HepG2 (cell line): Measurements from ENCODE around the gene ZNF782. TPM values are rescaled to one million over a fixed set of nuclear protein-coding genes. Genes with fewer than 3 reads are reported as not detected.

Experiments
- ATAC-seq: fragments of 200-7000 bp; cut with Tn5 transposase; 3 replicates; pipeline ENCODE4 v1.9.1; 2020; ENCODE audit warnings: mild to moderate bottlenecking, moderate library complexity
- BruUV-seq: library from RNA; stranded (reverse); fragments of 400-500 nt; replicated peaks from 2 replicates; lab custom pipeline; 2021; lab: Mats Ljungman, UMichigan
- CTCF ChIA-PET: fragments of 300-600 bp; formaldehyde crosslinking; extraction: SDS; loops from one replicate; lab custom pipeline; 2021; ENCODE audit warnings: low total read pairs, inconsistent platforms, low intra/inter-chr PET ratio; lab: Yijun Ruan, JAX
- POLR2A ChIA-PET: fragments of 350-600 bp; sonication (Branson Sonifier 250); formaldehyde crosslinking; loops from one replicate; lab custom pipeline; 2020; ENCODE audit warnings: antibody characterized with exemption, inconsistent platforms; lab: Yijun Ruan, JAX
- DNase-seq: peaks from one replicate; pipeline ENCODE4 v3.0.0-alpha.2; 2015; ENCODE audit warnings: low spot score
- FAIRE-seq: peaks from 3 replicates; lab custom pipeline; 2011; peaks lifted over from hg19 to GRCh38; lab: Jason Lieb, UNC
- H2AFZ ChIP-seq: one replicate; pipeline ENCODE4 v1.6.1; 2011; ENCODE audit warnings: low read length, inconsistent platforms
- H3K27ac ChIP-seq: fragments of 300-600 bp; 3 replicates; pipeline ENCODE4 v1.8.0; 2011; ENCODE audit warnings: mixed run types, mild to moderate bottlenecking, mixed read lengths, low read length, inconsistent platforms; ENCODE audit not compliant: insufficient read depth; ENCODE audit errors: extremely low read length
- H3K27me3 ChIP-seq, 2 experiments: fragments of 200-600 bp in 1 of 2; 2 replicates in 1 of 2; 3 replicates in 1 of 2; pipeline versions ENCODE4 v1.6.0 to v1.8.0; 2011; ENCODE audit warnings: low read length in 2 of 2, mild to moderate bottlenecking in 2 of 2, moderate library complexity in 2 of 2, inconsistent platforms in 1 of 2; ENCODE audit not compliant: insufficient read depth in 2 of 2, control insufficient read depth in 1 of 2
- H3K36me3 ChIP-seq, 2 experiments: fragments of 200-600 bp in 1 of 2; replicated peaks in 1 of 2; 2 replicates in 1 of 2; 3 replicates in 1 of 2; pipeline versions ENCODE4 v1.5.1 to v1.8.0; 2011; ENCODE audit warnings: low read length in 2 of 2, inconsistent platforms in 1 of 2; ENCODE audit not compliant: insufficient read depth in 2 of 2, control insufficient read depth in 1 of 2
- H3K4me1 ChIP-seq: 2 replicates; pipeline ENCODE4 v1.5.1; 2012; ENCODE audit warnings: low read length, inconsistent platforms; ENCODE audit not compliant: insufficient read depth
- H3K4me2 ChIP-seq: 2 replicates; pipeline ENCODE4 v1.6.0; 2011; ENCODE audit warnings: low read depth, low read length, inconsistent platforms
- H3K4me3 ChIP-seq, 3 experiments: fragments of 200-600 bp in 1 of 3; sonication (generic), shearing (Covaris generic) in 1 of 3; replicated peaks in 1 of 3; 2 replicates each; pipeline ENCODE4 v1.5.1; 2011 to 2016; ENCODE audit warnings: low read length in 3 of 3, inconsistent platforms in 2 of 3, low read depth in 2 of 3, mild to moderate bottlenecking in 2 of 3, control low read depth in 1 of 3, mixed read lengths in 1 of 3; ENCODE audit not compliant: insufficient read depth in 1 of 3
- H3K79me2 ChIP-seq: one replicate; pipeline ENCODE4 v1.6.1; 2011; ENCODE audit warnings: low read length, inconsistent platforms; ENCODE audit not compliant: insufficient read depth
- H3K9ac ChIP-seq: 2 replicates; pipeline ENCODE4 v1.6.0; 2011; ENCODE audit warnings: mild to moderate bottlenecking, low read depth, low read length, inconsistent platforms; ENCODE audit not compliant: insufficient read depth
- H3K9me3 ChIP-seq: 2 replicates; pipeline ENCODE4 v1.5.1; 2012; ENCODE audit warnings: mild to moderate bottlenecking, low read length
- H4K20me1 ChIP-seq: 2 replicates; pipeline ENCODE4 v1.6.0; 2011; ENCODE audit warnings: inconsistent platforms, mild to moderate bottlenecking, low read length, moderate library complexity; ENCODE audit not compliant: insufficient read depth
- HNF4G ChIP-seq, 2 experiments: sonication (generic) in 1 of 2; formaldehyde crosslinking in 1 of 2; IDR thresholded peaks; 2 replicates each; pipeline versions ENCODE4 v1.4.0 to v1.6.1; 2011 to 2020; ENCODE audit warnings: borderline replicate concordance in 2 of 2, low read depth in 2 of 2, mild to moderate bottlenecking in 2 of 2, low read length in 1 of 2, missing genetic modification reagents in 1 of 2, moderate library complexity in 1 of 2
- PHF20 ChIP-seq: sonication (generic); formaldehyde crosslinking; IDR thresholded peaks from 2 replicates; pipeline ENCODE4 v1.5.0; 2020; ENCODE audit warnings: mild to moderate bottlenecking, missing genetic modification reagents
- WGBS: methylation state at CpG from one replicate; pipeline ENCODE4 v1.1.6; 2017; ENCODE audit warnings: low lambda C conversion rate; 5-methylcytosine and 5-hydroxymethylcytosine counted together
- in situ Hi-C: cut with HindIII; loops from 2 replicates; pipeline ENCODE4 v1.10.0; 2017; ENCODE audit warnings: low pct_unique_long_range_greater_than_20kb; ENCODE audit not compliant: extremely low pct_ligation_motif_present
- intact Hi-C: fragments of 100-400 bp; cut with micrococcal nuclease; formaldehyde crosslinking; loops from one replicate; pipeline ENCODE4 v1.10.0; 2022; ENCODE audit not compliant: unreplicated experiment
- polyA plus RNA-seq, 8 experiments: library from polyadenylated mRNA; depleted of rRNA in 3 of 8; stranded (reverse) in 7 of 8; unstranded in 1 of 8; fragments of >200 nt; fragmentation: Illumina TruSeq in 4 of 8; extraction: Trizol in 4 of 8; gene quantifications; 2 replicates each; pipeline versions ENCODE4 v1.2.1 to v1.2.3, GENCODE V29; 2011 to 2016; ENCODE audit warnings: low read depth in 4 of 8, missing spikeins in 1 of 8, mixed read lengths in 1 of 8; ENCODE audit not compliant: insufficient read depth in 1 of 8
- total RNA-seq, 5 experiments: library from RNA; depleted of rRNA; stranded (reverse); fragments of >200 nt; fragmentation: Illumina TruSeq; extraction: Trizol; gene quantifications; 2 replicates each; pipeline ENCODE4 v1.2.3, GENCODE V29; 2016; ENCODE audit warnings: low read depth in 1 of 5
- TF ChIP-seq, protein P1 (sequence below): sonication (generic); formaldehyde crosslinking; IDR thresholded peaks from 2 replicates; pipeline ENCODE4 v1.5.0; 2020; ENCODE audit warnings: mild to moderate bottlenecking, missing genetic modification reagents
- TF ChIP-seq, protein P2 (sequence below): sonication (generic); formaldehyde crosslinking; IDR thresholded peaks from 2 replicates; pipeline ENCODE4 v1.5.0; 2020; ENCODE audit warnings: missing genetic modification reagents

The ZNF782 gene
- total and polyA plus RNA-seq, 2 of the 13 experiments (the other 11 are each of a cell fraction or from before 2014, with no cell fraction given), result 1.4 to 4.9 TPM

DNA sequence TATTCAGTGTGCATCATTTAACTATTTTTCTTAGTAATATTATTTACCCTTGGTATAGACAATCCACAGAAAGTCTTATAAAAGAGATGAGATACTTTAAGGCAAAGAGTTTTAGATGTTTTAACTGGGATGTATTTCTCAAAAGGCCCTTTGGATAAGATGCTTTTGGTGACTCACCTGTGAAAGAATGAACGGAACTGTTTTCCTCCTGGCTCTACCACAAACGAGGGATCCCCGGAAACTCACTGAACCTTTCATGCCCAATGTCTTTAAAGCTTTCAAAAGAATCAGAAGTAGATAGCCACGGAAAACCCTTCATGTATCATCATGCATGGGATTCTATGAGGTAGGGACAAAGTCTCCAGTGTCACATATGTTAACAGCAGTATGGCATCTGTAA lies 1.6 kb downstream of the ZNF782 start:
- H2AFZ ChIP-seq, result no peak overlapping the region
- intact Hi-C loops (loop anchor here (10.0 kb wide), 1 partner anchor 382 kb away; no protein-coding TSS in a partner anchor), in situ Hi-C loops (loop anchor here (10.0 to 25.0 kb wide), 2 partner anchors 542 to 760 kb away; no protein-coding TSS in a partner anchor)
- ChIA-PET POLR2A (no interaction called here), CTCF (no interaction called here)
- ATAC-seq, result no peak
- peak overlapping the region; percentile 87 for H3K4me2 ChIP-seq
- peaks cover 51% of the 10 kb centered on the region for H3K79me2 ChIP-seq
- DNase-seq, result no peak
- H3K9me3 ChIP-seq, result peaks cover 8% of the 10 kb centered on the region
- peaks cover 57% of the 10 kb centered on the region for H3K4me1 ChIP-seq
- peak overlapping the region; percentile 78 to 84 (median 83); a peak in 5 of 6 replicates for H3K4me3 ChIP-seq
- no peaks in the 10 kb centered on the region for H3K27me3 ChIP-seq
- TF ChIP-seq, protein P1, sequence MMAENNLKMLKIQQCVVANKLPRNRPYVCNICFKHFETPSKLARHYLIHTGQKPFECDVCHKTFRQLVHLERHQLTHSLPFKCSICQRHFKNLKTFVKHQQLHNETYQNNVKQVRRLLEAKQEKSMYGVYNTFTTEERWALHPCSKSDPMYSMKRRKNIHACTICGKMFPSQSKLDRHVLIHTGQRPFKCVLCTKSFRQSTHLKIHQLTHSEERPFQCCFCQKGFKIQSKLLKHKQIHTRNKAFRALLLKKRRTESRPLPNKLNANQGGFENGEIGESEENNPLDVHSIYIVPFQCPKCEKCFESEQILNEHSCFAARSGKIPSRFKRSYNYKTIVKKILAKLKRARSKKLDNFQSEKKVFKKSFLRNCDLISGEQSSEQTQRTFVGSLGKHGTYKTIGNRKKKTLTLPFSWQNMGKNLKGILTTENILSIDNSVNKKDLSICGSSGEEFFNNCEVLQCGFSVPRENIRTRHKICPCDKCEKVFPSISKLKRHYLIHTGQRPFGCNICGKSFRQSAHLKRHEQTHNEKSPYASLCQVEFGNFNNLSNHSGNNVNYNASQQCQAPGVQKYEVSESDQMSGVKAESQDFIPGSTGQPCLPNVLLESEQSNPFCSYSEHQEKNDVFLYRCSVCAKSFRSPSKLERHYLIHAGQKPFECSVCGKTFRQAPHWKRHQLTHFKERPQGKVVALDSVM (CRISPR knock-in tag), result peak; percentile 10; the same call in 1 of the 2 replicates
- TF ChIP-seq HNF4G (IDR thresholded peaks at IDR 0.05; ENCODE audit: borderline replicate concordance, low read depth, low read length), result no peak
- TF ChIP-seq HNF4G (CRISPR knock-in tag; IDR thresholded peaks at IDR 0.05; ENCODE audit: borderline replicate concordance, low read depth), result no peak
- no peak overlapping the region for H3K27ac ChIP-seq
- peaks cover 2 to 4% of the 10 kb centered on the region in 2 experiments; a peak in 2 of 5 replicates for H3K36me3 ChIP-seq
- H4K20me1 ChIP-seq, result 0 out of 2 replicates have a peak, but pooled peaks cover 6% of the 10 kb centered on the region
- 54% methylated on average over 4 of the region's 4 CpGs for WGBS
- H3K9ac ChIP-seq, result peak overlapping the region; percentile 82; the same call in 1 of the 2 replicates
- FAIRE-seq, result no peak
- BruUV-seq, result no TSS peak

DNA sequence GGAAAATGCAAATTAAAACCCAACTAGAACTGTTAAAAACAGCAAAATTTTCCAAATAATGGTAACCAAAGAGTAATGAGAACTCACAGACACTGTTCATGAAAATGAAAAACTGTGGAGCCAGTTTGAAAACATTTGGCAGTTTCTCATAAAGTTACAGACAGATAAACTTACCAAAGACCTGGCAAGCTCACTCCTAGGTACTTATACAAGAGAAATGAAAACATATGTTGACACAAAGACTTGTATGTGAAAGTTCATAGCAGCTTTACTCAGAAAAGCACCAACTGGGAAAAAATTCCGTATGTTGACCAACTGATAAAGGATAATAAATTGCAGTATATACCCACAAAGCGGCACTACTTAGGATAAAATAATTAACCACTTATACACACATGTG lies 10.3 kb downstream of the ZNF782 start:
- 97% methylated on average over 2 of the region's 2 CpGs for WGBS
- no peak for DNase-seq
- Histone ChIP-seq H3K4me3 (no peak overlapping the region), H3K9ac (no peak overlapping the region), H3K4me1 (no peaks in the 10 kb centered on the region), H3K27me3 (no peaks in the 10 kb centered on the region), H3K27ac (no peak overlapping the region), H4K20me1 (no peaks in the 10 kb centered on the region), H2AFZ (no peak overlapping the region), H3K4me2 (no peak overlapping the region), H3K79me2 (peaks cover 25% of the 10 kb centered on the region), H3K36me3 (peaks cover 6 to 10% of the 10 kb centered on the region in 2 experiments; a peak in 4 of 5 replicates), H3K9me3 (peaks cover 39% of the 10 kb centered on the region)
- in situ Hi-C loops, result no loop called here
- intact Hi-C loops, result no loop called here
- no peak for FAIRE-seq
- ATAC-seq, result no peak
- TF ChIP-seq, protein P2, sequence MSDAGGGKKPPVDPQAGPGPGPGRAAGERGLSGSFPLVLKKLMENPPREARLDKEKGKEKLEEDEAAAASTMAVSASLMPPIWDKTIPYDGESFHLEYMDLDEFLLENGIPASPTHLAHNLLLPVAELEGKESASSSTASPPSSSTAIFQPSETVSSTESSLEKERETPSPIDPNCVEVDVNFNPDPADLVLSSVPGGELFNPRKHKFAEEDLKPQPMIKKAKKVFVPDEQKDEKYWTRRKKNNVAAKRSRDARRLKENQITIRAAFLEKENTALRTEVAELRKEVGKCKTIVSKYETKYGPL, result no peak
- TF ChIP-seq PHF20, result no peak
- POLR2A ChIA-PET, result no interaction called here
- BruUV-seq, result no TSS peak
- CTCF ChIA-PET, result no interaction called here
